Activated CD8-positive, alpha-beta T cell treated with anti-CD3 and anti-CD28 coated beads for 36 hours (primary cell): Measurements from ENCODE around the gene FARP2. TPM values are rescaled to one million over a fixed set of nuclear protein-coding genes. Genes with fewer than 3 reads are reported as not detected.

ENCODE experiments used
- ATAC-seq: fragments of 200-7000 bp; cut with Tn5 transposase; one replicate; pipeline ENCODE4 v1.10.0; 2021; ENCODE audit warnings: mild to moderate bottlenecking, moderate library complexity
- CTCF ChIA-PET: fragments of 350-600 bp; sonication (Branson Sonifier 250); formaldehyde crosslinking; loops from one replicate; lab custom pipeline; 2021; ENCODE audit warnings: antibody characterized with exemption; lab: Charles Lee
- POLR2A ChIA-PET: fragments of 350-600 bp; sonication (Branson Sonifier 250); formaldehyde crosslinking; loops from one replicate; lab custom pipeline; 2021; ENCODE audit warnings: antibody characterized with exemption; lab: Charles Lee
- DNase-seq: peaks from one replicate; pipeline ENCODE4 v3.0.0-alpha.2; 2020
- H3K27ac Mint-ChIP-seq: one replicate; pipeline ENCODE4 v1.8.0; 2021; ENCODE audit warnings: mild to moderate bottlenecking, mixed read lengths
- H3K27me3 Mint-ChIP-seq: one replicate; pipeline ENCODE4 v1.8.0; 2021; ENCODE audit warnings: mixed read lengths
- H3K36me3 Mint-ChIP-seq: one replicate; pipeline ENCODE4 v1.8.0; 2021; ENCODE audit warnings: low read depth, mixed read lengths
- H3K4me1 Mint-ChIP-seq: one replicate; pipeline ENCODE4 v1.8.0; 2021; ENCODE audit warnings: low read depth, mixed read lengths
- H3K4me3 Mint-ChIP-seq: one replicate; pipeline ENCODE4 v1.8.0; 2021; ENCODE audit warnings: mild to moderate bottlenecking, moderate library complexity, mixed read lengths
- H3K9me3 Mint-ChIP-seq: one replicate; pipeline ENCODE4 v1.8.0; 2021; ENCODE audit warnings: mixed read lengths
- intact Hi-C: fragments of 100-400 bp; cut with micrococcal nuclease; formaldehyde crosslinking; loops from one replicate; pipeline ENCODE4 v1.10.0; 2022
- total RNA-seq, 2 experiments: library from RNA; stranded (reverse); gene quantifications; one replicate each; pipeline ENCODE4 v1.2.3, GENCODE V29; 2021
- TF ChIP-seq, protein P1 (sequence below): fragments of 200-600 bp; IDR thresholded peaks from one replicate; pipeline ENCODE4 v1.8.0; 2022; ENCODE audit warnings: antibody characterized with exemption, mild to moderate bottlenecking

FARP2 gene
- total RNA-seq, 2 experiments from 2014 or later = 31.9 to 32.8 TPM

DNA sequence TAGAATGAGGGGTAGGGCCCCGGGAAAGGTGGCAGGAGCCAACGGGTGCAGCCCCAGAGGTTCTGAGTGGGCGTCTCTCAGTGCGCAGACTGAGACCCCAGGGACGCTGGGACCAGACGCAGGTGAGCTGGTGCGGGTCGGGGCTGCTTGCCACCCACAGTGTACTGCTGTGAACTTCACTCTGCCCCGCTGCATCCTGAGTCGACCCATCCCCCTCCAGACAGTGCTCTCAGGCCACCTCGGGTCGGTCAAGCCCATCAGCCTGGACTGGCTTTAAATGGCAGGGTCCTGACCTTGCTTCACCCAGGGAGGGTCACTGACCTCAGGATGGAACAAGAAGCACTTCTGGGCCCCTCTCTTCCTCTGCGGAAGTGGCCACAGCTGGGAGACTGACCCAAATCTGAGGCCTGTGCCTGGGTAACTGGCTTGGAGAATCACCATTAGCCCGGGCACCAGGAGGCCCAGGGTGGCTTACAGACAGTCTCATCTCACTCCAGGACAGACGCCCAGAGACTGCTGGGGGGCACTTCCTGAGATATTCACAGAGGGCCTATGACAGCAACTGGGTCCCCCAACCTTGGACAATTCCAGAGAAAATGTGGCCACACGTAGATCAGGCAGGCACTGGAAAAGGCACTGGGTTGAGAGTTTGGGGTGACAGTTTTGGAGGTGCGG, 178.8 kb downstream of the FARP2 start:
- POLR2A ChIA-PET = no interaction called here
- no peak overlapping the region for H3K4me3 Mint-ChIP-seq
- H3K9me3 Mint-ChIP-seq = no peaks in the 10 kb centered on the region
- TF ChIP-seq, protein P1, sequence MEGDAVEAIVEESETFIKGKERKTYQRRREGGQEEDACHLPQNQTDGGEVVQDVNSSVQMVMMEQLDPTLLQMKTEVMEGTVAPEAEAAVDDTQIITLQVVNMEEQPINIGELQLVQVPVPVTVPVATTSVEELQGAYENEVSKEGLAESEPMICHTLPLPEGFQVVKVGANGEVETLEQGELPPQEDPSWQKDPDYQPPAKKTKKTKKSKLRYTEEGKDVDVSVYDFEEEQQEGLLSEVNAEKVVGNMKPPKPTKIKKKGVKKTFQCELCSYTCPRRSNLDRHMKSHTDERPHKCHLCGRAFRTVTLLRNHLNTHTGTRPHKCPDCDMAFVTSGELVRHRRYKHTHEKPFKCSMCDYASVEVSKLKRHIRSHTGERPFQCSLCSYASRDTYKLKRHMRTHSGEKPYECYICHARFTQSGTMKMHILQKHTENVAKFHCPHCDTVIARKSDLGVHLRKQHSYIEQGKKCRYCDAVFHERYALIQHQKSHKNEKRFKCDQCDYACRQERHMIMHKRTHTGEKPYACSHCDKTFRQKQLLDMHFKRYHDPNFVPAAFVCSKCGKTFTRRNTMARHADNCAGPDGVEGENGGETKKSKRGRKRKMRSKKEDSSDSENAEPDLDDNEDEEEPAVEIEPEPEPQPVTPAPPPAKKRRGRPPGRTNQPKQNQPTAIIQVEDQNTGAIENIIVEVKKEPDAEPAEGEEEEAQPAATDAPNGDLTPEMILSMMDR = no peak
- no peaks in the 10 kb centered on the region for H3K4me1 Mint-ChIP-seq
- H3K36me3 Mint-ChIP-seq = no peaks in the 10 kb centered on the region
- peaks cover 14% of the 10 kb centered on the region for H3K27me3 Mint-ChIP-seq
- intact Hi-C loops = no loop called here
- CTCF ChIA-PET = no interaction called here
- no peak for ATAC-seq
- no peak for DNase-seq
- no peak overlapping the region for H3K27ac Mint-ChIP-seq

DNA sequence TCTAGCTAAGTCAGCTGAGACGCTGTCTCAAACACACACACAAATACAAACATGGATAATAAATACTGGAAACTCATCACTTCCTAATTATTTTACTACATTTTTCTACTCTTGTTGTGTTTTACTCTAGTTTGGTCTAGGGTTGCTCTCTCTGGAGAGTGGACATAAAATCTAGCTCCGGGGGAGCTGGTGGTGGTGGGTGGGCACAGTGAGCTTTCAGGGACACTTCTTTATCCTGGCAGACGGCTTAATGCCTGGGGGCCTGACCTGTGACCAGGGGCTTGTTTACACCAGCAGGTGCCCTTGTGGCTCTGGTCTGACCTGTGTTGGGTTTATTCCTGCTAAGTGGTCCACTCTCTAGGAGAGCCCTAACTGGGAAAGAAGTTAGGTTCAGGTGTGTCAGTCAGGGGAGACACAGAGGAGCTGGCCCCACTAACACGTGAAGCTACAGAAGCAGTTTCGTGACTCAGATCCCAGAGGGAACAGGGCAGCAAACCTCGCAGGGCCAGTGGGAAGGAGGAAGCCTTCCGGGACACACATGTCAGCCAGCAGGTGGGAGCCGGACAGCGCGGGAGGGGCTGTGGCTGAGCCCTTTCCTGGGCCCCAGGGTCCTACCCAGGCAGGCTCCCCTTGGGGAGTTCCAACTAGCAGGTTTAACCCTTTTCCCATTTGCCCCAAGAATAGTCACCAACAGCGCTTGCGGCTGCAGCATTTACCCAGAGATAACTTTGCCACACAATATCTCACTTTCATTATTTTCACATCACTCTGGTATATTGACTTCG, 180.0 kb downstream of the FARP2 start:
- H3K4me1 Mint-ChIP-seq = peaks cover 3% of the 10 kb centered on the region
- no peaks in the 10 kb centered on the region for H3K36me3 Mint-ChIP-seq
- ChIA-PET POLR2A (no interaction called here), CTCF (no interaction called here)
- TF ChIP-seq, protein P1 = no peak
- H3K9me3 Mint-ChIP-seq = no peaks in the 10 kb centered on the region
- intact Hi-C loops = no loop called here
- no peak overlapping the region for H3K27ac Mint-ChIP-seq
- DNase-seq (no peak), ATAC-seq (no peak)
- no peak overlapping the region for H3K4me3 Mint-ChIP-seq
- H3K27me3 Mint-ChIP-seq = peaks cover 17% of the 10 kb centered on the region

DNA sequence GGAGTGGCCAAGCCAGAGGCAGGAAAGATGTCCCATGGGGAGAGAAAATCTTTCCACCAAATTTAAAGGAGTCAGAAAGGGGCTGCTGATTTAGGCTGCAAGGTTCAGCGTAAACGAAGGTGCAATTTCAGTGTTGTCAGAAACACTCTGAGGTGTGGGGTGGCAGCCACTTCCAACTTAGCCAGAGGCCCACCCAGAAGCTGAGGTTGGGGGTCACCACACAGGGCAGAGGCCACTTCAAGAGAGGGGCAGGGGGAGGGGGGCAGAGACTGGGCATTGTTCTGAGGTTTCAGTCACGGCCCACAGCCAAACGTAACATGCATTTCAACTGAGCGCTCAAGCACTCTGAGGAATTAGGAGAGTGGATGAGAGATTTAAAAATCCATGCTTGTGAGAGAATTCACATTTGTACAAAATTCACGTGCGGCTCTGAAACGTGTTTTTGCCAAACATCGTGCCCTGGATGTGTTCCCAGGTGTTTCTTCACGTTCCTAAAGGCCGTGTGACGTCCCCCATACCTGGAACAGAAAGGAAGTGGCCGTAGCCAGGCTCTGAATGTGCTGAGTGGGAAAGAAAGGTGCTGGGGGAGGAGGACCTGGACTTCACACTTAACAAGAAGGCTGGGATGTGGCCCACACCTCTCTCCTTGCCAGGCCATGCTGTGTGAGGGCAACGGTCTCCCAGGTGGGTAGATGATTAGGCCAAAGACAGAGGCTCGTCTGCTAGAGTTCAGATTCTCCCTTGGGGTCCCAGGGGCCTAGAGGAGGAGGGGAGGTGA, 182.9 kb downstream of the FARP2 start:
- no peaks in the 10 kb centered on the region for H3K36me3 Mint-ChIP-seq
- CTCF ChIA-PET = no interaction called here
- no peak for ATAC-seq
- peaks cover 3% of the 10 kb centered on the region for H3K4me1 Mint-ChIP-seq
- TF ChIP-seq, protein P1 = no peak
- peaks cover 27% of the 10 kb centered on the region for H3K27me3 Mint-ChIP-seq
- POLR2A ChIA-PET = no interaction called here
- no peak for DNase-seq
- H3K9me3 Mint-ChIP-seq = no peaks in the 10 kb centered on the region
- intact Hi-C loops = no loop called here
- H3K27ac Mint-ChIP-seq = no peak overlapping the region
- no peak overlapping the region for H3K4me3 Mint-ChIP-seq

DNA sequence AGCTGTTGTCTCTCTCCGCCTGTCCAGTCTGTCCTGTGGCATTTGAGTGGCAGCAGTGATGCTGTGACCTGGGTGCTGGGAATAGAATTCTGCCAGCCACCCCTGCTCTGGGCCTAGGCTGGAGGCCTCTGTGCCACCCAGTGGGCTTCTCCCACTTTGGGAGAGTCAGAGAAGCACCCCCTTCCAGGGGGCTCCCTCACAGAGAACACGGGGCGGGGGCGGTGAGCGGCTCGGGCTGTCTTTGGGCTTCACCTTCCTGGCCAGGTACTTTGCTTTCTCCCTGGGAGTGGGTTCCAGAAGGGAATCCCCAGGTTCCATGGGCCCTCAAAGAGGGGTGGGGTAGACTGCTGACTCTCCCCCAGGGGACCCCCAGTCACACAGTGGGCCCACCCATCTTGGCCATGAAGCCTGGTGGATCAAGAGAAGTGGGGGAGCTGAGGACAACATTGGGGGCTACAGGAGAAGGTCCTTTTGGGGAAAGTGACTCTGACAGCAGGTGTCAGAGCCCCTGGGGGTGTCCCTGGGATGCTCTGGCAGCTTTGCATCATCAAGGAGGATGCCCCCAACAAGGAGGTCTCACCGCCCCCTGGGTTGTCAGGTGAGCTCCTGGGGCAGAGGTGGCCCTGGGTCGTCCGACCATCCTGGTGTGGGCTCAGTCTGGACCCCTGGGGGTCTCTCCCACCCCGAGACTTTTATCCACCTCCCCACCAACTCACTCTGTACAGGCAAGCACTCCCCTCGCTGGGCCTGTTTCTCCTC, 183.7 kb downstream of the FARP2 start:
- intact Hi-C loops = no loop called here
- peaks cover 27% of the 10 kb centered on the region for H3K27me3 Mint-ChIP-seq
- no peaks in the 10 kb centered on the region for H3K9me3 Mint-ChIP-seq
- TF ChIP-seq, protein P1 = no peak
- H3K4me3 Mint-ChIP-seq = no peak overlapping the region
- ChIA-PET CTCF (no interaction called here), POLR2A (no interaction called here)
- no peak overlapping the region for H3K27ac Mint-ChIP-seq
- DNase-seq = no peak
- peaks cover 3% of the 10 kb centered on the region for H3K4me1 Mint-ChIP-seq
- no peak for ATAC-seq
- no peaks in the 10 kb centered on the region for H3K36me3 Mint-ChIP-seq
